TTC549 (cell line): ENCODE data around the gene IQCN.

ENCODE experiments used
- FAIRE-seq: peaks from 2 replicates; lab custom pipeline; 2012; peaks lifted over from hg19 to GRCh38; lab: Jason Lieb, UNC

Gene IQCN

GRCh38 chr19:18274219-18274780 is at the start of gene IQCN:
IQCN (minus strand) TSS chr19:18274452; CDS start chr19:18269478, 4,974 bp downstream.
- no peak for FAIRE-seq

DNA sequence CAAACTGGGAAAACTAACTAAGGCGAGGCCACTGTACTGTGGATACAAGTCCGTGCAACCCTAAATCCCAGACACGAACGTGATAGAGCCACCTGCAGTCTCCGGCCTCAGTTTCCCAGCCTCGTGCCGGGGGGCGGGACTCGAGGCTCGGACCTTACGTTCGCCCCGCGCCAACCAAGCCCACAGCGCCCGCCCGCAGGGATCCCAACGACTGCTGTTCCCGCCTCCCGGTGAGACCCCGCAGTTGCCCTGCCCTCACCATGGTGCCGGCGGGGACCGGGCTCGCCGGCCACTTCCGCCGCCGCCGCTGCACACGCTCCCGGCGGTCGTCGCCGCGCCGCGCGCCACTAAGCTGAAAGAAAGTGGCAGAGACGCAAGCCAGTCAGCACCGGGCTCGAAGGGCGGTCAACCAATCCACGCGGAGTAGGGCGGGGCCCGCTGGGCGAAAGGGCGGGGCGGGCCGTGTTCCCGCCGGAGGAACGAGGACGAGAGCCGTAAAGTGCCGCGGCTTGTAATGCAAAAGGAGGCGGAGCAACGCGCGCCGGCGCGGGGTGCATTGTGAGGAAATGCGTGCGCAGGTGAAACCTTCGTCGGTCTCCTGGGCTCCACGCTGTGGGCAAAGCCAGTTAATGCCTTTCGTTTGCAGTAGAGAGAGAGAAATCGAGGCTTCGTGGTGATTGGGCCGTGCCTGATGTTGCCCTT is 48.7 kb upstream of the IQCN start, which contains the start of gene LSM4:
Gene LSM4, minus strand, starts transcription at position 318 of the 702 bp plus-strand sequence. Its CDS starts 56 bp downstream, at position 262.
- peak; percentile 59 for FAIRE-seq

GRCh38 chr19:18322318-18322758 is 48.1 kb upstream of the IQCN start:
- no peak for FAIRE-seq

DNA sequence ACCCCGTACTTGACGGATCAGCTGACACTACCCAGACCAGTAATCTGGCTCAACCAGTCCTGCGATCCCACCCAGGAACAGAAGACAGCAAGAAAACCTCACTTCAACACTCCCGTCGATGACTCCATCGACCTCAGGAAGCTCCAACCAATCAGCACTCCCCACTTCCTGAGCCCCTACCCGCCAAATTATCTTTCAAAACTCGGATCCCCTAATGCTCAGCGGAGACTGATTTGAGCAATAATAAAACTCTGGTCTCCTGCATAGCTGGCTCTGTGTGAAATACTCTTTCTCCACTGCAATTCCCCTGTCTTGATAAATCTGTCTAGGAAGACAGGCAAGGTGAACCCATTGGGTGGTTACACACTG is 47.5 kb upstream of the IQCN start:
- FAIRE-seq, result no peak

- FAIRE-seq, result no peak
Observed at GRCh38 chr19:18320865-18321733, 46.8 kb upstream of the IQCN start.

DNA sequence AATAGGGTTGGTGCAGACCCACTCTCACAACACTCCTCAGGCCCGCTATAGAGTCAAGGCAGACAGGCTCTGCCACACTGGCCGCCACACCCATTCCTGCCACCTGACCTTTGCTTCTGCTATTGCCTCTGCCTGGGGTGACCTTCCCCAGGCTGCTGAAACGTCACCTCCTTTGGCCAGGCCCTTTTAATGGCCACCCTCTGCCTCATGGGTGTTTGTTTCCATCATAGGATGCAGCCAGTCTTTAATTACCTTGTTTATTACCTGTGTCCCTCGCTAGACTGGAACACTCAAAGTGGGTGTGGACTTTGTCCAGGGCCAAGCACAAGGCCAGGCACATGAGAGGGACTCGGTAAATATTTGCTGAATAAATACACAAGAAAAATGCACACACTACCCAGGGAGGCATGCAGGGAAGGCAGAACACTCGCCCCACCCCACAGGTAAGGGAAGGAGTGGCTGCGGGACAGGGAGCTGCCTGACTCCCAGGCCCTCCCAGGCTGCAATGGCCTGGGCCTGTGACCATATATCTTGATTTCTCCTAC is 45.4 kb upstream of the IQCN start:
- FAIRE-seq, result no peak

GRCh38 chr19:18317961-18318800 is 43.9 kb upstream of the IQCN start:
- FAIRE-seq, result no peak

GRCh38 chr19:18313398-18313797 is 39.1 kb upstream of the IQCN start:
- no peak for FAIRE-seq

- no peak for FAIRE-seq
Observed at GRCh38 chr19:18312092-18312534, 37.9 kb upstream of the IQCN start.

DNA sequence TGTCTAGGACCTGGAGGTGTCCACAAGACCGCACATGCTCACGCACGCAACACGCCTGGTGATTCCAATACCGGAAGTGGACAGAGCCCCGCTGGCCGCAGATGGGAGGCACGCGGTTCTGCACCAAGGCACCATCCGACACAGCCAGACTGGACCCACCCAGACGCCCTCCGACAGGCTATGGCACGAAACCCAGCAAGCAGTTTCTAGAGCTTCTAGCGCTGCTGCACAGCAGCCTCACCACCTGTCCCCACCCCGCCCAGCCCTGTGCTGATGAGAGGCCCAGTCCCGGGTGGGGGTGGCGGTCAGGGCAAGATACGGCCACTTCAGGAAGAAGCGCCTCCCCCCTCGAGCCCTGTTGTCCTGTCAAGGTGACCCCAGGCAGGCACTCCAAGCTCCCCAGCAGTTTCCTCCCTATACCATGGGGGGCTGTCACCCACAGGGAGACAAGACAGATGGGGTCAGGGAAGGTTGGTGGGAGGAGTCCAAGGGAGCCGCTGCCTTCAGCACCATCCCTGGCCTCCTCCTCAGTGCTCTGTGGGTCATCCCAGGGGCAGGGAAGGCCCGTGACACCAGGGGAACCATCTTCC is 37.3 kb upstream of the IQCN start:
- no peak for FAIRE-seq

DNA sequence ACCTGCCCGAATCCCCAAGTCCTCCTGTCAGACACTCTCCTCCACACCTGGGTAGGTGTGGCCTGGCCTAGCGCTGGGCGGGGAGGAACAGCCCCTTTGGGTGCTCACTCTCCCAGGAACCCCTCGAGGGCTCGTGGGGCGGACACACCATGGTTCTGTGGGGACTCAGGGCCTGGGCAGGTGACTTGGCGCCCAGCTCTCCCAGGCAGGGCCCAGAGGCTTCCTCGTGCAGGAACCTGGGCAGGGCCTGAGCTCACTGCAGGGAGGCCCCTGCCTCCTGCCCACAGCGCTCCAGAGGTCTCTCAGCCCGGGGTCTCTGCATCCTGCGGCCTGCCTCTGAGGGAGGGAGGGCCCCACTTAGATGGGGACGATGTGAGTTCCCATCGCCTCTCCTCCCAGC is 36.7 kb upstream of the IQCN start:
- FAIRE-seq, result no peak

GRCh38 chr19:18310118-18310909 is 36.1 kb upstream of the IQCN start:
- no peak for FAIRE-seq

GRCh38 chr19:18309525-18310064 is 35.3 kb upstream of the IQCN start:
- no peak for FAIRE-seq

- no peak for FAIRE-seq
Observed at GRCh38 chr19:18308948-18309325, 34.7 kb upstream of the IQCN start.

DNA sequence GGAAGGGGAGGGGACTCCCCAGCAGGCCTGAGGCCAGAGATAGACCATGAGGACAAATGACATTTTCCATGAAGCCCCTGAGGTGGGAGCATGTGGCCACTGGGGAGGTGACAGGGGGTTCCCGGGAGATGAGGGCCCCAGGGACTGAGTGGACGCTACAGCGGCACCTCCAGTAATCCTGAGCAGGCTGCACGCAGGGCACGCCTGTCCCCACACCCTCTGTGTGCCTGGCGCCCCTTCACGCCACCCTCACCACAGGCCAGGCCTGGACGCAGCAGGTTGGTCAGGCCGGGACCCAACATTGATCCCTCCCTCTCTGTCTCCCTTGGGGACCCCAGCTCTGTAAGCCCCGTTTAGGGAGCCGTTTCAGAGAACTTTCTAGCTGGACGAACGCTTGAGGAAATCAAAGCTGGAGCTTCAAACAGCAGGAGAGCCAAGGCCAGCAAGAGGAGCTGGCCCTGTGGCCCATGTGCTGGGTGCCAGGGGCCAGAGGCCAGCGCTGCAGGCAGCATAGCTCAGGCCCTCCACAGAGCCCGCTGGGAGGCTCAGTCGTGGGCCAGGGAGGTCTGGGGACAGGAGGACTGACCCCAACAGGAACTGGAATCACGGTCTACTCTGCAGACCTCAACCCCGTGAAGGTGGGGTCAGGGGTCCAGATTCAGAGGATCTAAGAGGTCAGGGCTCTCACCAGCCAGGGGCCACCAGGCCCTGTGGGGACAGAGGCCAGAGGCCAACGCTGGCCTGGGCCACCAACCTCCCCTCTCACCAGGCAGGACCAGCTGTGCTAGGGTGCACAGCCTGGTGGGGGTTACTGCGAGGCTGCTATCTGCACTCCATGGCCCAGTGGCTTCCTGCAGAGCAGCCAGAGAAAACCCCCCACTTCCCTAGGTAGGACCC is 34.0 kb upstream of the IQCN start:
- no peak for FAIRE-seq

- FAIRE-seq, result no peak
Observed at GRCh38 chr19:18307271-18307681, 33.0 kb upstream of the IQCN start.

DNA sequence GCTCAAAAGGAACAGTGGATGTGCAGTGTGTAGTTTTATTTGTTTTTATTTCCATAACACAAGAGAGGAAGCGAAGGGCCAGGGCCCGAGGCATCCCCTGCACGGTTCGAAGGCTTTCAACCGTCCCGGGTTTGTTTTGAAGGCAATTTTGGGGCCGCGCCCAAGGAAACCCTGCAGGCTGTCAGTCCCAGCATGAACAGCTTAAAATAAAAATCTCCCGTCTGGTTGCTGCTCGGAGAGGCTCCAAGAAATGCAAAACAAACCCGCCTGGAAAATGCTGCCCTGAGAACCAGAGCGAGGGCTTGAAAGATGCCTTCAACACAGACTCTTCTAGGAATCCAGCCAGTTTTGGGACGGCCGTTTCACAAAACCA is 32.6 kb upstream of the IQCN start:
- no peak for FAIRE-seq

- no peak for FAIRE-seq
Observed at GRCh38 chr19:18306209-18306887, 32.1 kb upstream of the IQCN start.
